Measurements from ENCODE around the gene CSF3R. TPM values are rescaled to one million over a fixed set of nuclear protein-coding genes. Genes with fewer than 3 reads are reported as not detected.

Gene CSF3R
- total and polyA plus RNA-seq, 2 experiments from 2014 or later = not detected

DNA sequence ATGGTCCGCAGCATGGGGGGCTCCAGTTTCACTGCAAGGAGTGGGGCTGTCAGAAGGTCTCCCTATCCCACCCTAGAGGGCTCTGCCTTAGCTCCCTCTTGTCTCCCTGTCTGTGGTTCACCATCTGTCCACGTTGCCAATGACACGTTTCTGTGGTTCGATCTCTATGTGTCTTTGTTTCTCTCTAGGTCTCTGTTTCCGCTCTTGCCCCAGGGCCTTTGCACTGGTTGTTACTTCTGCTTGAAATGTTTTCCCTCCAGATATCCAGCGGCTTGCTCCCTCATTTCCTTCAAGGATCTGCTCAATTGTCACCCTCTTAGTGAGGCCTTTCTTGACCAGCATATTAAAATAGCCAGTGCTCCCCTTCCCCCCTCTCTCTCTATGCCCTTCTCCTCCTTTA lies 10.1 kb downstream of the CSF3R start:
- DNase-seq (ENCODE audit: low spot score) (no peak), ATAC-seq (no peak)
- H3F3A ChIP-seq (replicated peaks; ENCODE audit: low read depth) = no peaks in the 10 kb centered on the region
- H3K4me2 ChIP-seq = no peak overlapping the region
- H3K27me3 ChIP-seq (ENCODE audit: insufficient read depth) = peaks cover 20% of the 10 kb centered on the region
- H3K4me3 Mint-ChIP-seq = no peak overlapping the region; the same call in 2 of the 3 replicates
- H4K20me1 ChIP-seq (replicated peaks; ENCODE audit: insufficient read depth) = no peaks in the 10 kb centered on the region
- H3K9me3 Mint-ChIP-seq = no peaks in the 10 kb centered on the region
- no peak overlapping the region for H3K4me3 ChIP-seq
- no peaks in the 10 kb centered on the region for H3K36me3 ChIP-seq (ENCODE audit: insufficient read depth)
- H3K27ac Mint-ChIP-seq = no peak overlapping the region
- peaks cover 5% of the 10 kb centered on the region; the same call in 2 of the 3 replicates for H3K4me1 Mint-ChIP-seq
- TF ChIP-seq CREB1 (CRISPR knock-in tag; IDR thresholded peaks at IDR 0.05; ENCODE audit: low read depth) (no peak), EZH2 (IDR thresholded peaks at IDR 0.05; ENCODE audit: low read depth, unreplicated experiment) (no peak), ZNF331 (CRISPR knock-in tag; IDR thresholded peaks at IDR 0.05; ENCODE audit: low read depth) (no peak), STAT1 (IDR thresholded peaks at IDR 0.05; ENCODE audit: unreplicated experiment) (no peak), EZH2phosphoT487 (IDR thresholded peaks at IDR 0.05; ENCODE audit: unreplicated experiment) (no peak), NANOG (IDR thresholded peaks at IDR 0.05; ENCODE audit: borderline replicate concordance) (no peak)
- TF ChIP-seq, protein P1, sequence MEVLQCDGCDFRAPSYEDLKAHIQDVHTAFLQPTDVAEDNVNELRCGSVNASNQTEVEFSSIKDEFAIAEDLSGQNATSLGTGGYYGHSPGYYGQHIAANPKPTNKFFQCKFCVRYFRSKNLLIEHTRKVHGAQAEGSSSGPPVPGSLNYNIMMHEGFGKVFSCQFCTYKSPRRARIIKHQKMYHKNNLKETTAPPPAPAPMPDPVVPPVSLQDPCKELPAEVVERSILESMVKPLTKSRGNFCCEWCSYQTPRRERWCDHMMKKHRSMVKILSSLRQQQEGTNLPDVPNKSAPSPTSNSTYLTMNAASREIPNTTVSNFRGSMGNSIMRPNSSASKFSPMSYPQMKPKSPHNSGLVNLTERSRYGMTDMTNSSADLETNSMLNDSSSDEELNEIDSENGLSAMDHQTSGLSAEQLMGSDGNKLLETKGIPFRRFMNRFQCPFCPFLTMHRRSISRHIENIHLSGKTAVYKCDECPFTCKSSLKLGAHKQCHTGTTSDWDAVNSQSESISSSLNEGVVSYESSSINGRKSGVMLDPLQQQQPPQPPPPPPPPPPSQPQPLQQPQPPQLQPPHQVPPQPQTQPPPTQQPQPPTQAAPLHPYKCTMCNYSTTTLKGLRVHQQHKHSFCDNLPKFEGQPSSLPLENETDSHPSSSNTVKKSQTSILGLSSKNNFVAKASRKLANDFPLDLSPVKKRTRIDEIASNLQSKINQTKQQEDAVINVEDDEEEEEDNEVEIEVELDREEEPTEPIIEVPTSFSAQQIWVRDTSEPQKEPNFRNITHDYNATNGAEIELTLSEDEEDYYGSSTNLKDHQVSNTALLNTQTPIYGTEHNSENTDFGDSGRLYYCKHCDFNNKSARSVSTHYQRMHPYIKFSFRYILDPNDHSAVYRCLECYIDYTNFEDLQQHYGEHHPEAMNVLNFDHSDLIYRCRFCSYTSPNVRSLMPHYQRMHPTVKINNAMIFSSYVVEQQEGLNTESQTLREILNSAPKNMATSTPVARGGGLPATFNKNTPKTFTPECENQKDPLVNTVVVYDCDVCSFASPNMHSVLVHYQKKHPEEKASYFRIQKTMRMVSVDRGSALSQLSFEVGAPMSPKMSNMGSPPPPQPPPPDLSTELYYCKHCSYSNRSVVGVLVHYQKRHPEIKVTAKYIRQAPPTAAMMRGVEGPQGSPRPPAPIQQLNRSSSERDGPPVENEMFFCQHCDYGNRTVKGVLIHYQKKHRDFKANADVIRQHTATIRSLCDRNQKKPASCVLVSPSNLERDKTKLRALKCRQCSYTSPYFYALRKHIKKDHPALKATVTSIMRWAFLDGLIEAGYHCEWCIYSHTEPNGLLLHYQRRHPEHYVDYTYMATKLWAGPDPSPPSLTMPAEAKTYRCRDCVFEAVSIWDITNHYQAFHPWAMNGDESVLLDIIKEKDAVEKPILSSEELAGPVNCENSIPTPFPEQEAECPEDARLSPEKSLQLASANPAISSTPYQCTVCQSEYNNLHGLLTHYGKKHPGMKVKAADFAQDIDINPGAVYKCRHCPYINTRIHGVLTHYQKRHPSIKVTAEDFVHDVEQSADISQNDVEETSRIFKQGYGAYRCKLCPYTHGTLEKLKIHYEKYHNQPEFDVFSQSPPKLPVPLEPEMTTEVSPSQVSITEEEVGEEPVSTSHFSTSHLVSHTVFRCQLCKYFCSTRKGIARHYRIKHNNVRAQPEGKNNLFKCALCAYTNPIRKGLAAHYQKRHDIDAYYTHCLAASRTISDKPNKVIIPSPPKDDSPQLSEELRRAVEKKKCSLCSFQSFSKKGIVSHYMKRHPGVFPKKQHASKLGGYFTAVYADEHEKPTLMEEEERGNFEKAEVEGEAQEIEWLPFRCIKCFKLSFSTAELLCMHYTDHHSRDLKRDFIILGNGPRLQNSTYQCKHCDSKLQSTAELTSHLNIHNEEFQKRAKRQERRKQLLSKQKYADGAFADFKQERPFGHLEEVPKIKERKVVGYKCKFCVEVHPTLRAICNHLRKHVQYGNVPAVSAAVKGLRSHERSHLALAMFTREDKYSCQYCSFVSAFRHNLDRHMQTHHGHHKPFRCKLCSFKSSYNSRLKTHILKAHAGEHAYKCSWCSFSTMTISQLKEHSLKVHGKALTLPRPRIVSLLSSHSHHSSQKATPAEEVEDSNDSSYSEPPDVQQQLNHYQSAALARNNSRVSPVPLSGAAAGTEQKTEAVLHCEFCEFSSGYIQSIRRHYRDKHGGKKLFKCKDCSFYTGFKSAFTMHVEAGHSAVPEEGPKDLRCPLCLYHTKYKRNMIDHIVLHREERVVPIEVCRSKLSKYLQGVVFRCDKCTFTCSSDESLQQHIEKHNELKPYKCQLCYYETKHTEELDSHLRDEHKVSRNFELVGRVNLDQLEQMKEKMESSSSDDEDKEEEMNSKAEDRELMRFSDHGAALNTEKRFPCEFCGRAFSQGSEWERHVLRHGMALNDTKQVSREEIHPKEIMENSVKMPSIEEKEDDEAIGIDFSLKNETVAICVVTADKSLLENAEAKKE (CRISPR knock-in tag; IDR thresholded peaks at IDR 0.05) = no peak
- TF ChIP-seq, protein P2, sequence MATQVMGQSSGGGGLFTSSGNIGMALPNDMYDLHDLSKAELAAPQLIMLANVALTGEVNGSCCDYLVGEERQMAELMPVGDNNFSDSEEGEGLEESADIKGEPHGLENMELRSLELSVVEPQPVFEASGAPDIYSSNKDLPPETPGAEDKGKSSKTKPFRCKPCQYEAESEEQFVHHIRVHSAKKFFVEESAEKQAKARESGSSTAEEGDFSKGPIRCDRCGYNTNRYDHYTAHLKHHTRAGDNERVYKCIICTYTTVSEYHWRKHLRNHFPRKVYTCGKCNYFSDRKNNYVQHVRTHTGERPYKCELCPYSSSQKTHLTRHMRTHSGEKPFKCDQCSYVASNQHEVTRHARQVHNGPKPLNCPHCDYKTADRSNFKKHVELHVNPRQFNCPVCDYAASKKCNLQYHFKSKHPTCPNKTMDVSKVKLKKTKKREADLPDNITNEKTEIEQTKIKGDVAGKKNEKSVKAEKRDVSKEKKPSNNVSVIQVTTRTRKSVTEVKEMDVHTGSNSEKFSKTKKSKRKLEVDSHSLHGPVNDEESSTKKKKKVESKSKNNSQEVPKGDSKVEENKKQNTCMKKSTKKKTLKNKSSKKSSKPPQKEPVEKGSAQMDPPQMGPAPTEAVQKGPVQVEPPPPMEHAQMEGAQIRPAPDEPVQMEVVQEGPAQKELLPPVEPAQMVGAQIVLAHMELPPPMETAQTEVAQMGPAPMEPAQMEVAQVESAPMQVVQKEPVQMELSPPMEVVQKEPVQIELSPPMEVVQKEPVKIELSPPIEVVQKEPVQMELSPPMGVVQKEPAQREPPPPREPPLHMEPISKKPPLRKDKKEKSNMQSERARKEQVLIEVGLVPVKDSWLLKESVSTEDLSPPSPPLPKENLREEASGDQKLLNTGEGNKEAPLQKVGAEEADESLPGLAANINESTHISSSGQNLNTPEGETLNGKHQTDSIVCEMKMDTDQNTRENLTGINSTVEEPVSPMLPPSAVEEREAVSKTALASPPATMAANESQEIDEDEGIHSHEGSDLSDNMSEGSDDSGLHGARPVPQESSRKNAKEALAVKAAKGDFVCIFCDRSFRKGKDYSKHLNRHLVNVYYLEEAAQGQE (IDR thresholded peaks at IDR 0.05; ENCODE audit: unreplicated experiment) = no peak
- H3K4me1 ChIP-seq (ENCODE audit: insufficient read depth) = no peaks in the 10 kb centered on the region
- H3K9me2 ChIP-seq (ENCODE audit: insufficient read depth) = no peaks in the 10 kb centered on the region
- no peaks in the 10 kb centered on the region for H3K79me2 ChIP-seq (replicated peaks; ENCODE audit: insufficient read depth)
- H3K27me3 Mint-ChIP-seq (ENCODE audit: insufficient read depth, low read depth, poor library complexity) = peaks cover 7% of the 10 kb centered on the region
- no peak overlapping the region for H2AFZ ChIP-seq
- H3K36me3 Mint-ChIP-seq (ENCODE audit: low read depth) = no peaks in the 10 kb centered on the region
- H3K27ac ChIP-seq (ENCODE audit: low read depth) = no peak overlapping the region
